ENCODE measurements around the gene MDP1.

- TF ChIP-seq POLR2A (IDR thresholded peaks at IDR 0.05): no peak
- TF ChIP-seq CTCF (IDR thresholded peaks at IDR 0.05): no peak
Measured at GRCh38 chr14:24178399-24179178, 37.3 kb downstream of the MDP1 start.

Measured in body of pancreas (tissue), 4 donors.